HT1080 (cell line): ENCODE results near the gene ALG12. TPM values are rescaled to one million over a fixed set of nuclear protein-coding genes. Genes with fewer than 3 reads are reported as not detected.

ENCODE experiments used
- DNase-seq: peaks from one replicate; pipeline ENCODE4 v3.0.0-alpha.2; 2015; ENCODE audit warnings: low read depth
- total RNA-seq: library from RNA; depleted of rRNA; stranded (reverse); fragments of >200 nt; shearing (Covaris generic); gene quantifications from 2 replicates; pipeline ENCODE4 v1.2.3, GENCODE V29; 2014

The ALG12 gene
- total RNA-seq, 1 experiment from 2014 or later, result 21.7 TPM

- DNase-seq, result no peak
These were observed 40.2 kb upstream of the ALG12 start for GRCh38 chr22:49958366-49958921.

GRCh38 chr22:49957826-49958365 lies 39.7 kb upstream of the ALG12 start:
- no peak for DNase-seq

- DNase-seq, result no peak
These were observed 38.9 kb upstream of the ALG12 start for GRCh38 chr22:49956914-49957825.

DNA sequence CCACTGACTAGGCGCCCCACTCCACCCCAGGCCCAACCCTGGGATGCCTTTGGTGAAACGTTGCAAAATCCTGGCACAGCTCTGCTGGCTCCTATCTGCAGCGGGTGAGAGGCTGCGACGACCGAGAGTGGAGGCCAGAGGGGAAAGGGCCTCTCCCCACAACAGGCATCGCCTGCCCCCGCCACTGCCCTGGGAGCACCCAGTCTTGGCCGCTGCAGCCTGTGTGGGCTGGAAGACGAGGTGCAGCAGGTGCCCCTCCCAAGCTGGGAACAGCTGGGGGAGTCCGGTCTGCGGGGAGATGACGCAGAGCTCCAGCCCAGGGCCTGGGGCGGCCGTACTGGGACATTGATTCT lies 38.2 kb upstream of the ALG12 start:
- no peak for DNase-seq

GRCh38 chr22:49955581-49956417 lies 37.6 kb upstream of the ALG12 start:
- DNase-seq, result no peak

GRCh38 chr22:49954991-49955580 lies 36.8 kb upstream of the ALG12 start:
- DNase-seq, result no peak

DNA sequence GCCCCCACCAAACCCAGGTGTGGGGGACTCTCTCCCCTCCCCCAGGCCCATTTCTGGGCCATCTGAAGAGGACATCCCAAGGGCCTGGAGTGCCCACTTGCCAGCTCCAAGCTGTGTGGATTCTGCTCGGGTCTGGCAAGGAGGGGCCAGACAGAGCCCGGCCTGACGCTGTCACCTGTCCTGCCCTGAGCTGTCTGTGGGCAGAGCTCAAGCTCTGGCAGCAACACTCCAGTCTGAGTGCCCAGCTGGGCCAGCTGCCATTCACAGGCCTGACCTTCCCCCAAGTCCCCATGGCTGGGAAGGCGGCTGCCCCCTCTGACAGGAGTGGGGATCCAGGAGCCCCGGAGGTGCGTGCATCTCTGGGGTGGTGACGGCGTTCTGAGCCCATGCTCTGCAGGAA lies 36.1 kb upstream of the ALG12 start:
- no peak for DNase-seq

GRCh38 chr22:49953680-49954344 lies 35.6 kb upstream of the ALG12 start:
- no peak for DNase-seq

GRCh38 chr22:49953027-49953679 lies 34.9 kb upstream of the ALG12 start:
- no peak for DNase-seq

GRCh38 chr22:49951986-49952896 lies 34.0 kb upstream of the ALG12 start:
- DNase-seq, result peak; percentile 46

- no peak for DNase-seq
These were observed 33.4 kb upstream of the ALG12 start for GRCh38 chr22:49951678-49951985.

GRCh38 chr22:49951000-49951677 lies 32.9 kb upstream of the ALG12 start:
- no peak for DNase-seq

DNA sequence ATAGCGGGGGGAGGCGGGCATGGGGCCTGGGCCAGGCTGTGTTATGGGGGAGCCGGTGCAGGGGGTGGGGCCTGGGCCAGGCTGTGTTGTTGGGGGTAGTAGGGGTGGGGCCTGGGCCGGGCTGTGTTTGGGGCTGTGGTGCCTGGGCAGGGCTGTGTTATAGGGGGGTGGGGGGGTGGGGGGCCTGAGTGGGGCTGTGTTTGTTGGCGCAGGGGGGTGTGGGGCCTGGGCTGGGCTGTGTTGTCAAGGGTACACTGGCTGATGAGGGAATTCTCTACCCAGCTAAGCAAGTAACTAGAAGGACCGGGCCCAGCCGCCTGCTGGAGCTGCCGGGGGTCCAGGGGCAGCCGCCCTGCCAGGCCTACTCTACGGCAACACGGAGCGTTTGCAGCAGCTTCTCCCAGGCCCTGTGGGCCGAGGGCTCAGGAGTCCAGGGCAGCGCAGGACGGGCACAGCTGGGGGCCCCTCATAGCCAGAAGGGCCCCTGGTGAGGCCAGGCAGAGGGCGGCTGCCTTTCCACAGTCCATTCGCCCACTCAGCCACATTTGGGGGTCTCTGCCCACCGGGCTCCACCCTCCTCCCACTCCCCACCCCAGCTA lies 32.3 kb upstream of the ALG12 start:
- no peak for DNase-seq

GRCh38 chr22:49949914-49950292 lies 31.7 kb upstream of the ALG12 start:
- DNase-seq, result no peak

DNA sequence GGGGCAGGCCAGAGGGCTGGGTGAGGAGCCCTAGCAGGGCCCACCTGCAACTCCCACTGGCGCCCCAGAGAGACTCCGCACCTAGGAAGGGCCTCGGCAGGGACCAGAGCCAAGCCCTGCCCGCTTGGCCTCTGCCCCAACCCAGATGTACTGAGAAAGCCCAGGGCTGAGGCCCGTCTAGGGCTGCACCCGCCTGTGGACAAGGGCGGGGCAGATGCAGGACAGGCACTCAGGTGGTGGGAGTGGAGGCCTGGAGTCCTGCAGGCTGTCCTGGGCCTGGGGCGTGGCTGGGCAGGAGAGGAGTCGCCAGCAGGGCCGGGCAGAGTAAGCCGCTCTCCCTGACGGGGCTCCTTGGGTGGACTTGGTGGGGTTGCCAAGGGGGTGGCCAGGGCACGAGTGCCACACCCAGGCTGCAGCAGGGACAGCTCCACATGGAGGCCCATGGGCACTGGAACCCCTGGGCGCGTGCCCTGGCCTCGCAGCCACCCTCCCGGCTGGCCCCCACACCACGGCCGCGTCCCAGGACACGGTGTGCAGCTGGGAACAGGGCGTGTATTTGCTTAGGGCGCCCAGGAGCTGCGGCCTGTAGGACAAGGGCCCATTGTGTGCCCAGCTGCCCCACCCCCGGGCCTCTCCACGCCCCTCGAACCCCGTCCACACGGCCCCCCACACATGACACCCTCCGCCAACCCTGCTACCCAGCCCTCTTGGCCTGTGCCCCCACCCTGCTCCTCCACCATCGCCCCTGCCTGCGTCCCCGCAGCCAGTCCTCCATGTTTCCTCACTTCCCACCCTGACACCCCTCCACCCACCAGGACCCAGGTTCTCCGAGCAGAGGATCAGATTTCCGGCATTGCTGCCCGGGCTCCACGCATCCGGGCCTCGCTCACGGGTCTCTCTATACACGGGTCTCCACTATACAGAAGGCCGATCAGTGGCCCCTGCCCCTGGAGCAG lies 31.0 kb upstream of the ALG12 start:
- DNase-seq, result no peak

- DNase-seq, result no peak
These were observed 30.1 kb upstream of the ALG12 start for GRCh38 chr22:49948116-49948957.

DNA sequence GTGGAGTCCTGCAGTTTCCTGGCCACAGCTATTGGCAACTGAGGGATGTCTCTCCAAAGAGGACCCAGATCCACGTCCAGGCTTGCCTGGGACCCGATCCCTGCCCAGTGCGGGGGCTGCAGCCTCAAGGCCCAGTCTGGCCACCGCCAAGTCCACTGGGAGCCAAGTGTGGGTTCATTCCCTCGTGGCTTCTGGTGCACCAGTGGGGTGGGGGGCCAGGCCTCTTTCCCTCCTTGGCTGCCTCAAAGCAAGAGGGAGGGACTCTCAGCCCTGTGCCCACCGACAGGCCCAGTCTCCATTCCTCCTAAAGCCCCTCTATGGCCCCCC lies 29.0 kb upstream of the ALG12 start:
- DNase-seq, result no peak
